HepG2 (cell line): ENCODE measurements around the gene HTR1A. TPM values are rescaled to one million over a fixed set of nuclear protein-coding genes. Genes with fewer than 3 reads are reported as not detected.

Experiments
- ATAC-seq: fragments of 200-7000 bp; cut with Tn5 transposase; 3 replicates; pipeline ENCODE4 v1.9.1; 2020; ENCODE audit warnings: mild to moderate bottlenecking, moderate library complexity
- BruUV-seq: library from RNA; stranded (reverse); fragments of 400-500 nt; replicated peaks from 2 replicates; lab custom pipeline; 2021; lab: Mats Ljungman, UMichigan
- CTCF ChIA-PET: fragments of 300-600 bp; formaldehyde crosslinking; extraction: SDS; loops from one replicate; lab custom pipeline; 2021; ENCODE audit warnings: low total read pairs, inconsistent platforms, low intra/inter-chr PET ratio; lab: Yijun Ruan, JAX
- POLR2A ChIA-PET: fragments of 350-600 bp; sonication (Branson Sonifier 250); formaldehyde crosslinking; loops from one replicate; lab custom pipeline; 2020; ENCODE audit warnings: antibody characterized with exemption, inconsistent platforms; lab: Yijun Ruan, JAX
- DNase-seq: peaks from one replicate; pipeline ENCODE4 v3.0.0-alpha.2; 2015; ENCODE audit warnings: low spot score
- FAIRE-seq: peaks from 3 replicates; lab custom pipeline; 2011; peaks lifted over from hg19 to GRCh38; lab: Jason Lieb, UNC
- H2AFZ ChIP-seq: one replicate; pipeline ENCODE4 v1.6.1; 2011; ENCODE audit warnings: low read length, inconsistent platforms
- H3K27ac ChIP-seq: fragments of 300-600 bp; 3 replicates; pipeline ENCODE4 v1.8.0; 2011; ENCODE audit warnings: mixed run types, mild to moderate bottlenecking, mixed read lengths, low read length, inconsistent platforms; ENCODE audit not compliant: insufficient read depth; ENCODE audit errors: extremely low read length
- H3K27me3 ChIP-seq, 2 experiments: fragments of 200-600 bp in 1 of 2; 2 replicates in 1 of 2; 3 replicates in 1 of 2; pipeline versions ENCODE4 v1.6.0 to v1.8.0; 2011; ENCODE audit warnings: low read length in 2 of 2, mild to moderate bottlenecking in 2 of 2, moderate library complexity in 2 of 2, inconsistent platforms in 1 of 2; ENCODE audit not compliant: insufficient read depth in 2 of 2, control insufficient read depth in 1 of 2
- H3K36me3 ChIP-seq, 2 experiments: fragments of 200-600 bp in 1 of 2; replicated peaks in 1 of 2; 2 replicates in 1 of 2; 3 replicates in 1 of 2; pipeline versions ENCODE4 v1.5.1 to v1.8.0; 2011; ENCODE audit warnings: low read length in 2 of 2, inconsistent platforms in 1 of 2; ENCODE audit not compliant: insufficient read depth in 2 of 2, control insufficient read depth in 1 of 2
- H3K4me1 ChIP-seq: 2 replicates; pipeline ENCODE4 v1.5.1; 2012; ENCODE audit warnings: low read length, inconsistent platforms; ENCODE audit not compliant: insufficient read depth
- H3K4me2 ChIP-seq: 2 replicates; pipeline ENCODE4 v1.6.0; 2011; ENCODE audit warnings: low read depth, low read length, inconsistent platforms
- H3K4me3 ChIP-seq, 3 experiments: fragments of 200-600 bp in 1 of 3; sonication (generic), shearing (Covaris generic) in 1 of 3; replicated peaks in 1 of 3; 2 replicates each; pipeline ENCODE4 v1.5.1; 2011 to 2016; ENCODE audit warnings: low read length in 3 of 3, inconsistent platforms in 2 of 3, low read depth in 2 of 3, mild to moderate bottlenecking in 2 of 3, control low read depth in 1 of 3, mixed read lengths in 1 of 3; ENCODE audit not compliant: insufficient read depth in 1 of 3
- H3K79me2 ChIP-seq: one replicate; pipeline ENCODE4 v1.6.1; 2011; ENCODE audit warnings: low read length, inconsistent platforms; ENCODE audit not compliant: insufficient read depth
- H3K9ac ChIP-seq: 2 replicates; pipeline ENCODE4 v1.6.0; 2011; ENCODE audit warnings: mild to moderate bottlenecking, low read depth, low read length, inconsistent platforms; ENCODE audit not compliant: insufficient read depth
- H3K9me3 ChIP-seq: 2 replicates; pipeline ENCODE4 v1.5.1; 2012; ENCODE audit warnings: mild to moderate bottlenecking, low read length
- H4K20me1 ChIP-seq: 2 replicates; pipeline ENCODE4 v1.6.0; 2011; ENCODE audit warnings: inconsistent platforms, mild to moderate bottlenecking, low read length, moderate library complexity; ENCODE audit not compliant: insufficient read depth
- KLF11 ChIP-seq: IDR thresholded peaks from 2 replicates; pipeline ENCODE4 v1.6.1; 2016; ENCODE audit warnings: missing compliant biosample characterization
- MXD4 ChIP-seq: IDR thresholded peaks from 2 replicates; pipeline ENCODE4 v1.6.1; 2016; ENCODE audit warnings: mild to moderate bottlenecking, missing biosample characterization, missing genetic modification reagents
- RXRB ChIP-seq: IDR thresholded peaks from 2 replicates; pipeline ENCODE4 v1.6.1; 2016; ENCODE audit warnings: borderline replicate concordance, missing genetic modification reagents, missing compliant biosample characterization
- ZNF263 ChIP-seq: sonication (generic); formaldehyde crosslinking; IDR thresholded peaks from 2 replicates; pipeline ENCODE4 v1.4.0; 2020; ENCODE audit warnings: missing genetic modification reagents
- ZNF589 ChIP-seq: sonication (generic); formaldehyde crosslinking; conservative IDR thresholded peaks from 2 replicates; pipeline ENCODE4 v1.8.0; 2022; ENCODE audit warnings: mild to moderate bottlenecking, moderate library complexity, missing genetic modification reagents
- ZNF746 ChIP-seq: sonication (generic); formaldehyde crosslinking; IDR thresholded peaks from 2 replicates; pipeline ENCODE4 v1.8.0; 2022; ENCODE audit warnings: mild to moderate bottlenecking, missing genetic modification reagents
- WGBS: methylation state at CpG from one replicate; pipeline ENCODE4 v1.1.6; 2017; ENCODE audit warnings: low lambda C conversion rate; 5-methylcytosine and 5-hydroxymethylcytosine counted together
- in situ Hi-C: cut with HindIII; loops from 2 replicates; pipeline ENCODE4 v1.10.0; 2017; ENCODE audit warnings: low pct_unique_long_range_greater_than_20kb; ENCODE audit not compliant: extremely low pct_ligation_motif_present
- intact Hi-C: fragments of 100-400 bp; cut with micrococcal nuclease; formaldehyde crosslinking; loops from one replicate; pipeline ENCODE4 v1.10.0; 2022; ENCODE audit not compliant: unreplicated experiment
- polyA plus RNA-seq, 8 experiments: library from polyadenylated mRNA; depleted of rRNA in 3 of 8; stranded (reverse) in 7 of 8; unstranded in 1 of 8; fragments of >200 nt; fragmentation: Illumina TruSeq in 4 of 8; extraction: Trizol in 4 of 8; gene quantifications; 2 replicates each; pipeline versions ENCODE4 v1.2.1 to v1.2.3, GENCODE V29; 2011 to 2016; ENCODE audit warnings: low read depth in 4 of 8, missing spikeins in 1 of 8, mixed read lengths in 1 of 8; ENCODE audit not compliant: insufficient read depth in 1 of 8
- total RNA-seq, 5 experiments: library from RNA; depleted of rRNA; stranded (reverse); fragments of >200 nt; fragmentation: Illumina TruSeq; extraction: Trizol; gene quantifications; 2 replicates each; pipeline ENCODE4 v1.2.3, GENCODE V29; 2016; ENCODE audit warnings: low read depth in 1 of 5
- TF ChIP-seq, protein P1 (sequence below): sonication (generic); formaldehyde crosslinking; IDR thresholded peaks from 2 replicates; pipeline ENCODE4 v1.5.0; 2020; ENCODE audit warnings: mild to moderate bottlenecking, missing genetic modification reagents, moderate library complexity
- TF ChIP-seq, protein P2 (sequence below): sonication (generic); formaldehyde crosslinking; IDR thresholded peaks from 2 replicates; pipeline ENCODE4 v1.8.1; 2023; ENCODE audit warnings: mild to moderate bottlenecking, missing genetic modification reagents

Gene HTR1A
- total and polyA plus RNA-seq, 2 of the 13 experiments (the other 11 are each of a cell fraction or from before 2014, with no cell fraction given), result not detected

DNA sequence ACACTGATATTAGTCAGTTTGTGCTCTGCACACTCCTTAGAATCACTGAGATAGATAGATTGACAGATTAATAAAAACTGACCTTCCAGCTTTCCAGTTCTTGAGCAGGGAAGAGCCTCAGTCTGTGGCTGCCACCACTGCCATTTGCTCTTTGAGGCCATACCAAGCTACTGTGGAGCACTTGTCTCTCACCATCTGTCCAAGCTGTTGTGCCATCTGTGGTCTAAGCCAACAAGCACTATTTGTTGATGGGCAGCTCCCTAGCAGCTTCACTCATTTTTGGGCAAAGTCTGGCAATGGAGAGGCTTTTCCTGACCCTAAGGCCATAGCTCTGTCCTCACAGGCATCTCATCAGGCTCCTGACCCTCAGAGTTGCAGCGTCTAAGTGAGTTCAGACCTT, 30.4 kb downstream of the HTR1A start (continued):
- TF ChIP-seq MXD4 (CRISPR knock-in tag), result no peak
- no peak for TF ChIP-seq RXRB
- no peak for TF ChIP-seq KLF11 (CRISPR knock-in tag)
- TF ChIP-seq ZNF589 (CRISPR knock-in tag), result no peak
- TF ChIP-seq, protein P1, sequence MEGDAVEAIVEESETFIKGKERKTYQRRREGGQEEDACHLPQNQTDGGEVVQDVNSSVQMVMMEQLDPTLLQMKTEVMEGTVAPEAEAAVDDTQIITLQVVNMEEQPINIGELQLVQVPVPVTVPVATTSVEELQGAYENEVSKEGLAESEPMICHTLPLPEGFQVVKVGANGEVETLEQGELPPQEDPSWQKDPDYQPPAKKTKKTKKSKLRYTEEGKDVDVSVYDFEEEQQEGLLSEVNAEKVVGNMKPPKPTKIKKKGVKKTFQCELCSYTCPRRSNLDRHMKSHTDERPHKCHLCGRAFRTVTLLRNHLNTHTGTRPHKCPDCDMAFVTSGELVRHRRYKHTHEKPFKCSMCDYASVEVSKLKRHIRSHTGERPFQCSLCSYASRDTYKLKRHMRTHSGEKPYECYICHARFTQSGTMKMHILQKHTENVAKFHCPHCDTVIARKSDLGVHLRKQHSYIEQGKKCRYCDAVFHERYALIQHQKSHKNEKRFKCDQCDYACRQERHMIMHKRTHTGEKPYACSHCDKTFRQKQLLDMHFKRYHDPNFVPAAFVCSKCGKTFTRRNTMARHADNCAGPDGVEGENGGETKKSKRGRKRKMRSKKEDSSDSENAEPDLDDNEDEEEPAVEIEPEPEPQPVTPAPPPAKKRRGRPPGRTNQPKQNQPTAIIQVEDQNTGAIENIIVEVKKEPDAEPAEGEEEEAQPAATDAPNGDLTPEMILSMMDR (CRISPR knock-in tag), result no peak

DNA sequence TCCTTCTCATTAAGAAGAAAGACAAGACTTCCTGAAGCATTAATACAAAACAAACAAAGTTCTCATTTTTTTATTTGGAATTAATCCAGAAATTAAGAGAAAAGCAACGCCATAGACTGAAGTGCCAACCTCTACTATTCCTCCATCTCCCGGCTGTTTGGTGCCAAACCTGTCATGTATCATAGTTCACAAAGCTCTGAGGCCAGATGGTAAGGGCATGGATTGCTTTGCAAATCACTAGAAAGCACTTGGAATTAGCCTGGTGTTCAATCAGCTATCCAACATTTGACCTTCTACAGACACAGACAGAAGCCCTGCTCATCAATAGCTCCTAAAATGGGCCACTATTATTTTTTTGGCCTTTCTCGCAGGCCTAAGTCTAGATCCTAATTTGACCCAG, 33.8 kb downstream of the HTR1A start:
- H3K27me3 ChIP-seq, result no peaks in the 10 kb centered on the region
- no peak overlapping the region for H2AFZ ChIP-seq
- POLR2A ChIA-PET, result no interaction called here
- no peaks in the 10 kb centered on the region for H3K4me1 ChIP-seq
- no peak for ATAC-seq
- no peaks in the 10 kb centered on the region for H4K20me1 ChIP-seq
- H3K4me2 ChIP-seq, result no peak overlapping the region
- H3K4me3 ChIP-seq, result no peak overlapping the region
- TF ChIP-seq ZNF263, result no peak
- no peak for TF ChIP-seq ZNF746
- TF ChIP-seq, protein P2, sequence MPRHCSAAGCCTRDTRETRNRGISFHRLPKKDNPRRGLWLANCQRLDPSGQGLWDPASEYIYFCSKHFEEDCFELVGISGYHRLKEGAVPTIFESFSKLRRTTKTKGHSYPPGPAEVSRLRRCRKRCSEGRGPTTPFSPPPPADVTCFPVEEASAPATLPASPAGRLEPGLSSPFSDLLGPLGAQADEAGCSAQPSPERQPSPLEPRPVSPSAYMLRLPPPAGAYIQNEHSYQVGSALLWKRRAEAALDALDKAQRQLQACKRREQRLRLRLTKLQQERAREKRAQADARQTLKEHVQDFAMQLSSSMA (CRISPR knock-in tag), result no peak
- TF ChIP-seq, all 625 proteins: peak for 0
- Histone ChIP-seq H3K36me3 (no peaks in the 10 kb centered on the region), H3K27ac (no peak overlapping the region), H3K79me2 (no peaks in the 10 kb centered on the region), H3K9ac (no peak overlapping the region), H3K9me3 (peaks cover 54% of the 10 kb centered on the region)
- intact Hi-C loops (no loop called here), in situ Hi-C loops (no loop called here)
- no peak for DNase-seq
- FAIRE-seq, result no peak
- no TSS peak for BruUV-seq
- CTCF ChIA-PET, result no interaction called here
- WGBS, result 4% methylated on average over 3 of the region's 3 CpGs
